ENCODE measurements around the gene FANCG.

FANCG gene

DNA sequence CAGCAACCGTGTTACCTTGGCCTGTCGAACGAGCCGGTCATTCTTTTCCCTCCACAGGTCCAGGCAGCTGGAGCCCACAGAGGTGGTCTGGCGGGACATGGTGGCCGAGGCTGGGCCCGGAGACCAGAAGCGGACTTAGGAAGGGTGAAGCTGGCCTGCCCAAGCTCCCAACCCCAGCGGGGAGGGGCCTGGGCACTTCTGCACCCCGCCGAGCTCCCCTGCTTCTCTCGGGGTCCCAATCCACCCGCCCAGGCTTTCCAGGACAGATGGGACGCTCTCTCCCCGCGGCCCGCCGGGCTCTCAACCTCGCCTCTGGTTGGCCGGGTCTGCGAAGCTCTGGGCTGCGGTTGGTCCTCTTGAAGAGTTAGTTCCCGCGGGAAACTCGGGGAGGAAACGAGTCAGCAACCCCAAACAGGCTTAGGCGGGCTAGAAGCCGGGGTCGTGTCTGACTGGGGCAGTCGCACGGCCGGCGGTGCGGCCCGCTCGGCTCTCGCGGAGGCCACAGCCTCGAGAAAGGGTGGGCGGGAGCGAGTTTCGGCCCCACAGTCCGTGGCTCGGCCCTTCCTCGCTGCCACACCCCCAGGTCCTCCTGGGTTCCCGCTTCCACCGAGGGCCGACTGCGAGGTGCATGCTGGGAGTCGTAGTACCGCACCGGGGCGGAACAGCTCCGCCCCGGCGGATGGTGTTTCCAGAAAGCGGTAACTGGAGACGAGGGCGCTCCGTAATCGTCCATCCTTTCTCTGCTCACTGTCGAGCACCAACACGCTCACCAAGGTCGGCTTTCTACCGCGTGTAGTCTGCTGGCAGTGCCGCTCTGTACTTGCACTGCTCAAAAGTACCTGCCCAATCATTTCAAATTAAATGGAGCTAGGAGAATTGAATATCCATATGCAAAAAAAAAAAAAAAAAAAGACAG, at the start of gene FANCG:
Gene FANCG (minus strand): TSS at position 517 of the 916 bp plus-strand sequence. CDS start 418 bp downstream, at position 99.
- peak; percentile 84 for DNase-seq

DNA sequence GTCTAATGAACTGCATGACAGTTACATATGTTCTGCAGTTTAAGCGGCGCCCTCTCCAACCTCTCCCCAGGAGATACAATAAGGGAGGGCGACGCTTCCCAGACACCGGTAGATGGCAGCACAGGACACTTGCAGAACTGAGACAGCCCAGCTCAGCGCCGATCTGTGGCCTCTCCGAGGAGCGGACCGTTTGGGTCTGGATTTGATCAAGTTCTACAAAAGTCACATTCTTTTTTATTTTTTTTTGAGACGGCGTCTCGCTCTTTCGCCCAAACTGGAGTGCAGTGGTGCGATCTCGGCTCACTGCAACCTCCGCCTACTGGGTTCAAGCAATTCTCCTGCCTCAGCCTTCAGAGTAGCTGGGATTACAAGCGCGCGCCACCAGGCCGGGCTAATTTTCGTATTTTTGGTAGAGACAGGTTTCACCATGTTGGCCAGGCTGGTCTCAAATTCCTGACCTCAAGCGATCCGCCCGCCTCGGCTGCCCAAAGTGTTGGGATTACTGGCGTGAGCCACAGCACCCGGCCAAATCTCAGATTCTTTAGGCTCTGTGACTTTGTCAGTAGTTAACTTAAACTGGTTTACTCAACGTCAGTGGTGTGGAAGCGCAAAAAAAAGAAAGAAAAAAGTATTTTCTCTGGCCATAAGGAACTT, 37.3 kb upstream of the FANCG start:
- peak; percentile 93 for DNase-seq

GRCh38 chr9:35116539-35116897, 36.8 kb upstream of the FANCG start:
- no peak for DNase-seq

DNA sequence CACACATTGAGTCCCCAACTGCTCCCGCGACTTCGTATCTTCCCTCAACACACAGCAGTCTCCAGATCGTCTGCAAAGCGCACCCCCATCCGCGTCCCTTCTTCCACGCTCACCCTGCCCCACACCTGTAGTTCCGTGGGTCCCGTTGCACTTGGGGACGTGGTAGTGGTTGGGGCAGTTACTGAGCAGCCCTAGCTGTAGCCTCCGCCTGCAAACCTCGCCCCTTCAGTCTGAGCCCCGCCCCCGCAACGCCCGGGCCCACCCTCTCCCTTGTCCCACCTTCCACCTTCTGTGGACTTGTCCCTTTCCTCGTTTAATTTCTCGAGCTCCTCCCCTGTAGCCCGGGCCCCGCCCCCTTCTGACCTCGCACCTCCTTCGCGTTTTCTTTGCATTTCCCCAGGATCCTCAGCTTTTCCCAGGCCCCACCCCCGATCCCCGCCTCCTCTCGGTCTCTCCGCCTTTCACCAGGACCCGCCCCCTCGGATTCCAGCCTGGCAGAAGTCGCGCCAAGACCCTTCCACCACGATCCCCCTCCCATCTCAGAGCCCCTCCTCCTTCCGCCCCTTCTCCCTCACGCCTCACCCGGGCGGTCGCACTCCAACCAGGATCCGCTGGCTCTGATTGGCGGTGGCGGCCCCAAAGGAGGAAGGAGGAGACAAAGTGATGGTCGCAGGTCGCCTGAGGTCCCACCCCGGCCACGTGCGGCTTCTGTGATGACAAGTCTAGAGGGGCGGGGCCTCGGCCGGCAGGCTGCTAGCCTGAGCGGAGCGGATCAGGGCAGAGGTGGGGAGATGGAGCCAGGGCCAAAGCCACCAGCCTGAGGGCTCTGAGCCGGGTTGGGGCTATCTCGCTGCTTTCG, 36.2 kb upstream of the FANCG start, which contains the start of gene ATOSB:
Gene ATOSB (minus strand): TSS at position 183 of the 859 bp plus-strand sequence. CDS start 7,588 bp downstream, outside the sequence.
- DNase-seq: peak; percentile 94

GRCh38 chr9:35114840-35115628, 35.3 kb upstream of the FANCG start:
- peak; percentile 47 for DNase-seq

DNA sequence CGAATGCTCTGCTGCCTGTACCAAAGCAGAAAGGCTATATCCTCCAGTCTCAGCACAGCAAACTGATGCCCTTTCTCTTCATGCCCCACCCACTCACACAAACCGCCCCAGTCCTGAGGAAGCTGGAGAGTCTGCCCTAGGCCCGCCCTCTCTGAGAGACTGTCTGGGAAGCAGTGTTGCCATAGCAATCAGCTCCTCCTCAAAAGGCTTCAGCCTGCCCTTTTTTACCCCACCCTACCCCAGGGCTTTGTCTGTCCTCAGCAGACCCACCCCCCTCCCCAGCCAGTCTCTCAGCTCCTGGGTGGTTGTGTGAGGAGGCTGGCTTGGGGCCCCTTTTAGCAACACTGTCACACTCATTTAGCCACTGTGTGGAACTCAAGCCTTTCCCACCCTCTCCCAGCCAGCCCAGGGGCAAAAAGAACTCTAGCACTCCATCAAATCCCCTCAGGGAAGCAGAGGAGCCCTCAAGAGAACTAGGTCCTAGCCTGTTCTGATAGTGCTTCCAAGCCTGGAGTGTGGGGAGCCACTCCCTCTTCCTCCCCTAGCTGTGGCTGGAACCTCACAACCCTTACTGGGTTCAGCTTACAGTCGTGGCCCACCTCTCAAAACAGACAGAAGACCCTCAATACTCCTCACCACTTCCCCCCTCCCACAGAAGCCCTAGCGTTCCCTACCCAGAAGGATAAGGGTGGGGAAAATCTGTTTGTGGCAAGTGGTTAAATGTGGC, 34.5 kb upstream of the FANCG start:
- DNase-seq: peak; percentile 89

GRCh38 chr9:35112257-35113020, 32.7 kb upstream of the FANCG start:
- peak; percentile 15 for DNase-seq

- peak; percentile 98 for DNase-seq
These were observed 31.5 kb upstream of the FANCG start for GRCh38 chr9:35111001-35111933.

GRCh38 chr9:35110327-35110761, 30.6 kb upstream of the FANCG start:
- DNase-seq: no peak

GRCh38 chr9:35108946-35109575, 29.3 kb upstream of the FANCG start:
- no peak for DNase-seq

- DNase-seq: no peak
These were observed 28.7 kb upstream of the FANCG start for GRCh38 chr9:35108461-35108860.

DNA sequence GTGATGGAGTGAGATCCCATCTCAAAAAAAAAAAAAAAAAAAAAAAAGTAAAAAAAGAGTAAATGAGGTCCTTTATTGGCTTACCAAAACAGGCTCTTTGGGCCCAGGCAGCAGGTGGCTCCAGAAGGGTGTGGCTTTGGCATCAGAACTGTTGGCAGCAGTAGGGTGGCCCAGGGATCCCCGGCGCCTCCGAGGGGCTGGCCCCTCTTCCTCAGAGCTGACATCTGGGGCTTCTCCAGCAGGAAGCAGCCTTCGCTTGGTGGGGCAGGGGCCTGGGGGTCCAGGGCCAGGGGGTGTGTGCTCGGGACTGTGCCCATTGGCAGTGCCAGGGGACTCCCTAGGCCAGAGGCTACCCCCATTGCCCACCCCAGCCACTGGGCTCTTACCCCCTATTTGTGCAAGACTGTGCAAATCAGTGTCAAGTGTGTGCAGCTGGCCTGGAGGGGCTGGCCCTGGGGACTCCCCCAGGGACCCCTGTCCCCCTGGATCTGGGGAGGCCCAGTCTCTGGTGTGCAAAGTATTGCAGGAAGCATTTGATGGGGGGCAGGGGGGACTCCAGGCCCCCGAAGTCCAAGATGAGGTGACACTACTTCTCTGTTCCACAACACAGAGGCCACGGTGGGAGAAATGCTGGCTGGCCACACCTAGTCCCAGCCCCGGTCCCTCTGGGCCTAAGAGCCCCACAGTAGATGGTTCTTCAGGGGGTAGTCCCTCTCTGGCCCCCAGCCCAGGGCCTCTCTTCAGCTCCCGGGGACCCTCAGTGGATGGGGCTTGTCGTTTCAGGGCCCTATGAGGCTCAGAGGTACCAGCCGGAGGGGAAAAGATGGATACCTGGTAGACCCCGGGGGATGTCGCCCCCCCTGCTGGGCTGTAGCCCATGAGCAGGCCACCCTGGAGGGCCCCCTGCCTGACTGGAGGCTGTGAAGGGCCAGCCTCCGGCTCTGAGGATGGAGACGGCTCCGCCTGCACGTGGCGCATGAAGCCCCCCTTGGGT, 27.9 kb upstream of the FANCG start:
- DNase-seq: no peak

DNA sequence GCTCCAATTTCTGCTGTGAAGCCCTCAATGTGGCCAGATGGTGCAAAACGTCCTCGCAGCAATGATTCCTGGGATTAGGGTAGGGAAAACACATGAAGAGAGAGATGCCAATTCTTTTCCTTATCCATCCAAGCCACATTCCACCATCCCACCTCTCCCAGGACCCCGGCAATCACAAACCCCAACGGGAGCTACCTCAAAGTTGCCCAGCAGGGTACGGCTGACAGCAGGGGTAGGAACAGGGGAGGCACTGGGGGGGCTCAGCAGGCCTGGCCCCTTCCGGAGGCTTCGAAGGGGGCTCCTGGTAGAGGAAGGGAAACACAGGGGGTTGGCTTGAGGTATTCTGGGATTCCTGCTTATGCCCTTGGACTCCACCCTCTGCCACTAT, 26.6 kb upstream of the FANCG start:
- DNase-seq: no peak

DNA sequence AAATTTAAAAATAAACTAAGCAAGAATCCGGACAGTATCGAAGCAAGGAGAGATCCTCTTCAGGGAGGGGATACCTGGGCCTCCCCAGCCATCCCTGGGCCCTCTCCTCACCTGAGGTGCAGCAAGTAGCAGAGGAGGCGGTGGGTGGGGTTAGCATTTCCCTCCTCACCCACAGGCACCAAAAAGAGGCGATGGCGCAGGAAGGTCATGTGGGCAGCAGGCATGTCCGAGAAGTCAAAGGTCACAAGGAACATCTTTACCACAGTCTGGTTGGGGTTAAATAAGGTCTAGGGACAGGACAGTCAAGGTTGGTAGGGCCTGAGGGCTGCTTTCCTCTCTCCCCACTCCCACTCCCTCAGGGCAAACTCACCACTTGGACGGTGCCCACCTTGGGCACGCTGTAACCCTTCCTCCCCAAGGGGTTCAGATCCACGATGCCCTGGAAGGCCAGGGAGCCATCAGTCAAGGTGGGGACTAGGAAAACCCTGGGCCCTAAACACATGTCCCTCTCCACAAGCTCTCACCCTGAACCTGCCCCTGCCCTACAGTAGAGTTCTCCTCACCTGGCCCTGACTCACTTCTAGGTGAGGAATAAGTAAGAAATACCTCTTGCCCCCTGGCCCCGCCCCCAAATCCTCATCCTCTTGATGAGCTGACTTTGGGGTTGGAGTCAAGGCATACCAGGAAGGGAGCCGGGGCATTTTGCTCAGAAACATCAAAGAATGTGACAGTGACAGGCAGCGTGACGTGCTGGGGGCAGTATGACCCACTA, 26.0 kb upstream of the FANCG start:
- no peak for DNase-seq

DNA sequence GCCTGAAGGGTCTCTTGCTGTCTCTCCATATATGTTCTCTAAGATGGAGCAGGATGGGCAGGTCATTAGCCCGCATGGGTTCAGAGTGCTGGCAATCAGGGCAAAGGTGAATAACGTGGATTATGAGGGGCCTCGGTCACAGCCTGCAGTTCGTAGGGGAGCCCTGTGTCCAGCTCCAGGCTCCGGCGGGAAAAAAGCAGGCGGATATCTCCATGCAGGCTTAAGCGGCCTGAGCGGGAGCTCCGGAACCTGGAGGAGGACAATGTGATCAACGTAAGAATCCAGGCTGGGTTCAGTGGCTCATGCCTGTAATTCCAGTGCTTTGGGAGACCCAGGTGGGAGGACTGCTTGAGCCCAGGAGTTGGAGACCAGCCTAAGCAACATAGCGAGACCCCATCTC, 25.4 kb upstream of the FANCG start:
- no peak for DNase-seq

DNA sequence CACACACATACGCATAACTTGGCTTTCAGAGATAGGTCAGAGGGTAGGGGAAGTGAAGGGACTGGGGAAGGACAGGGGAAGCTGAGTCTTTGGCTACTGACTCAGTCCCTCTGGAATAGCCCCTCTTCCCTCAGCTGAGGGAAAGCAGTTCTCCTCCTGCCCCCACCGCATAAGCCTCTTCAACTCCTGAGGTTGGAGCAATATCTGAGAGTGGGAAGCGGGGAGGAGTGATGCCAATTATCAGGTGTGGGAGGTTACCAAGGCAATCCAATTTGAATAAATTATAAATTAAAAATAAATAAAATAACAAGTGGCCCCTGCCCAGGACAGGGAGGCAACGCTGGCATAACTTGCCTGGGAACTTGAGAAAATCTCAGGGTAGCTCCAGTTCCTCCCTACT, 24.8 kb upstream of the FANCG start:
- no peak for DNase-seq

DNA sequence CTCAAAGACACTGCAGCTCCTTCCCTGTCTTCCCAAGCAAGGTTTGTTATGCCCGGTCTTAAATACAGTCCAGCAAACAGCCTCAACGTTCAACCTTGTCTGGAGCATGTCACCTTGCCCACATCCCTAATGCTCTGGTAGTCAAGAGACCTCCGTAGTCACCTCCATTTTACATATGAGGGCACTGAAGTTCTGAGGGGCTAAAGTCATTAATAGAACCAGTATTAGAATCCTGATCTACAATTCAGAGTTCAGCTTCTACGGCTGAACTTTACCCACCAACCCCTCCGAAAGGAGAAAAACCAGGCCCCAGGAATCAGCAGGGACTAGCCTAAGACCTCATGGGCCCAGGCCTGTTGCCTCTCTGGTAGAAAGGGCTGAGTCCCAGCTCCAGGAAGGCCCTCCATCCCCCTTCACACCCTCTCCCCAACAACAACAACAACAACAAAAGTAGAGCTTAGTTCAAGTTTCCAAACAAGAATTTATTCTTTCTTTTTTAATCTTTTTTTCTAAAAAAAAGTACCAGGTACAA, 24.0 kb upstream of the FANCG start:
- DNase-seq: no peak
